HG03439 (cell line): ENCODE measurements around the gene CFAP65.

Source experiments
- ATAC-seq: cut with Tn5 transposase; IDR thresholded peaks from one replicate; pipeline ENCODE4 v1.9.1; 2021; ENCODE audit warnings: mild to moderate bottlenecking, moderate library complexity; ENCODE audit not compliant: unreplicated experiment

The CFAP65 gene

DNA sequence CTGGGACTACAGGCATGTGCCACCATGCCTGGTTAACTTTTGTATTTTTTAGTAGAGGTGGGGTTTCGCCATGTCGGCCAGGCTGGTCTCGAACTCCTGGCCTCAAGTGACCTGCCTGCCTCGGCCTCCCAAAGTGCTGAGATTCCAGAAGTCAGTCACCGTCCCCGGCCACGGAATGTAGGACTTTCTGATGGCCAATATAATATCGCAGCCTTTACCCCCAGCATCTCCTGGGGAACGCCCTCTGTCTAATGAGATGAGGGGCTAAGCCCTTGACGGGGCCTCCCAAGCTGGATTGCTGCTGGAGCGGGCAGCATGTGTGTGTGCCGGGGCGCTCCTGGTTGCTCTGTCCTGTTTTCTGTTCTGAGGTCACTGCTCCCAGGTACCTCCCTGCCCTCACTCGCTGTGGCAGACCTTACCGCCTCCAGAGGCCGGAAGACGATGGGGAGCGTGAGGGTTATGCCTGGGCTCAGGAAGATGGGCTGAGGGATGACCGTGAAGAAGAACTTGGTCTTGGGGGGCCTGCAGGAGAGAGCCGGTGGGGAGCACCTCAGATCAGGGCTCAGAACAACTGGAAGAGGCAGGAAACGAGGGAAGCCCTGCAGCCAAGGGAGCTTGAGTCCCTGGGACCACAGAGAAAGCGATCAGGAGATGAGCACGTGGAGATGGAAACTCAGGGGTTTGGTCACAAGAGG, 9.1 kb downstream of the CFAP65 start:
- no peak for ATAC-seq

DNA sequence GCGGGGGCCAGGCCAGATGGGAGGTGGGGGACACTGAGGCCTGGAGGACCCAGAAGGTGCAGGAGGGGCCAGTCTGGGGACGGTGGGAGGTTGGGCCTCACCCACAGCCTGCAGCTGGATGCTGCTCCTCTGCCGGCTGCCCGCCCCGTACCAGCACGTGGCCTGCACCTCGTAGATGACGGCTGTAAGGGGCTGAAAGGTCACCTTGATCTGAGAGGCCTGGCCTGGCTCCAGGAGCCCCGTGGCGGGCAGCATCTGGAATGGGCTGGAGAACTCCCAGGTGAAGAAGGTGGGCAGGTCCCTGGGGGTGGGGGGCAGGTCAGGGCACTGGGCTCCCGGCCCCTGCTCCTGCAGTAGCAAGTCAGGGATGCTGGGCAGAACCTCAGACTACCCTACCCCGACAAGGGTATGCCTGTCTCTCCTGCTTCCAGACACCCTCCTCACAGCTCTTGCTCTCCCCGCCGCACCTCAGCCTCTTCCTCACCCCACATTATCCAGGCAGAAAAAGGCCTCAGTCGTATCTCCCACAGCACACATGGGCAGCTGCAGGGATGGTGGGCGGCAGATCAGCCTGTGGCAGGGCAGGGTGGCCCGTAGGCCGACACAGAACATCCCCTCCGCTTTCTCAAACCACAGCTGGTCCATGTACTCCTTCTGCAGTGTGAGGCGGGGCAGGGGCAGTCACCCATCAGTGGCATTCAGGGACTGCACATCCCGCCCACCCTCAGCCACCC, 10.1 kb downstream of the CFAP65 start:
- ATAC-seq: no peak

DNA sequence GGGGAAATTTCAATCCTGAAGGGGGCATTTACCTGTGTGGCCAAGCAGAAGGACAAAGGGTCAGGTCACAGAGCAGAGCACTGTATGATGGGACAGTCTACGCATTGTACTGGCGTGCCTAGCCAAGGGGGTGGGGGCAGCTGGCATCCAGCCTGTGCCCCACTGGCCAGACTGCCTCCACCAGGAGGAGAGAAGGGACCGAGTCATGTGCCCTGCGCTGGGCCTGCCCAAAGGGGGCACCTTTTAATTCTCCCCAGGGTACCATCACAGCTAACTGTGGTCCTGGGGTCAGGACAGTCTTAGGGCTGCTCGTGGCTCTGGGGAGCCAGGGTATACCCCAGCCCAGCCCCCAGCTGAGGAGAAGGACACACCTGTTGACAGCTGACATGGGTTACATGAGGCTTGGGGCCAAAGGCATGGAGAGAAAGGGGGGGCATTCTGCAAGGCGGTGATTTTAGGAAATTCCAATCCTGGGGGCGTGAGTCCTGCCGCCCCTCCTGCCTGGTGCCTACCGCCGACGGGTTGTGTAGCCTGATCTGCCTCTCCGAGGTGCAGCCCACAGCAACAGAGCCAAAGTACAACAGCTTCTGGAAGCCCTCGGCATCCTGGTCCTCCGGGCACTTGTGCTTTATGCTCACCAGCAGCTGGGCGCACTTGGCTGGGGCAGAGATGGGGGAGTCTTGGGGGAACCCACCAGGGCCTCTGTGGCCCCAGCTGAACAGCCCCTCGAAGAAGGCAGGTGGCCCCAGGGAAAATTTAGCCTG, 11.0 kb downstream of the CFAP65 start:
- ATAC-seq: no peak

DNA sequence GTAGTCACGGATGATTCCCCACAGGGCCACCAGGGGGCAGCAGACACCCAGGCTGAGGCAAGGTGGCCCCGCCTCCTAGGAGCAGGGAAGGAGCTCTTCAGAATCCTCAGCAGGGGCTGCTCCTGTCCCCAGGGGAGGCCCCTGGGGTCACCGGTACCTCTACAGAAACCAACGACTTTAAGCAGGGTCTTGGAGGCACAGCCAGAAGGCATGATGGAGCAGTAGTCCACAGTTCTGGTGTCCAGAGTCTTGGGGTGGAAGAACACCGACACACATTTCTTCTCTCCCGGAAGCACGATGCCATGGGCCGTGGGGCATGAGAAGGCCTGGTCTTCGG, 11.5 kb downstream of the CFAP65 start:
- ATAC-seq: peak; percentile 52

DNA sequence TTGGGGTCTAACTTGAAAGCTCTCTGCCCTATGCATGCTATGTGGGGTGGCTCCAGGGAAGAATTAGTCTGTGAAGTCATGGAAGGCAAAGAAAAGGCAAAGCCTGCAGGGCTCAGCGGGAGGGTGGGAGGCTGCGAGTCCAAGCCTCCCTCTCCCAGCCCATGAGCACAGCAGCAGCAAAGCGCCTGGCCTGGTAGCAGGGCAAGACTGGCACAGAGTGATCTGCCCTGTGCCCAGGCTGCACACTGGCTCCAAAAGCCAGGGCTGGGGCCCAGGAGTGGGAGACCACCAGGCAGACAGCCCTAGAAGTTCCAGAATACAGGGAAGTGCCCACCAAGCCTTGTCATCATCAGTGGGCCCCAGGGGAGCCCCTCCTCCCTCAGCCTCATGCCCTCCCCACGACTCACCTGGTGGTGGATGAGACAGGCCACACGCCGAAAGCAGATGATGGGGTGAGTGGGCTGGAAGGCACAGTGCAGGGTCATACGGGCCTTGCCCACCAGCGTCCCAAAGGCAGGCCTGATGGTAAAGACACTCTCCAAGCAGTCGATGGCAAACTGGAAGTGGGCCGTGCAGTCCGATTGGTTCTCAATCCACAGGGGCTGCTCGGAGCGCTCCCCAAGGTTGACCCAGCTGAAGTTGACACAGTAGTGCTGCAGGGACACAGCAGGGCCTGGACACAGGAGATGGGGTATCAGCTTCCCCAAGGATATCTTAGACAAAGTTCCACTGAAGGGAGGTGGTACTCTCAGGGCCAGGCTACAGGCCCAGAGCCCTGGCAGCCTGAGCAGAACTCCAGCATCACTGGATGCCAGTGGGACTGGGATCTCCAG, 12.1 kb downstream of the CFAP65 start:
- ATAC-seq: no peak

DNA sequence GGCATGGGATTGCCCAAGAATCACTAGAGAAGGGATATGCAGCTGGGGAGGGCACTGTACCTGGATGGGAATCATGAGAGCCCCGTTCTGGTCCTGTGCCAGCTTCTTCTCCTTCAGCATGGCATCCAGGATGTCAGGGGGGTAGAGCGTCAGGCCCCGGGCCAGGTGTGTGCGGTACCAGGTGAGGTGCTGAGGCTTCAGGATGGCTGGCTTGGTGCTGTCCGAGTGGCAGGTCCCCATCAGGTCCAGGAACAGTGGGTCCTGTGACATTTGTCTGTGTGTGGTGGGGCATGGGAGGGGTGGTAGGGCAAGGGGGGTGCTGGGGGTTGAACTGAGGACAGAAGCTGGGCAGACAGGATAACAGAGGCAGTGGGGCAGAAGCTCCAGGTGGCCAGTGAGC, 13.2 kb downstream of the CFAP65 start:
- no peak for ATAC-seq

DNA sequence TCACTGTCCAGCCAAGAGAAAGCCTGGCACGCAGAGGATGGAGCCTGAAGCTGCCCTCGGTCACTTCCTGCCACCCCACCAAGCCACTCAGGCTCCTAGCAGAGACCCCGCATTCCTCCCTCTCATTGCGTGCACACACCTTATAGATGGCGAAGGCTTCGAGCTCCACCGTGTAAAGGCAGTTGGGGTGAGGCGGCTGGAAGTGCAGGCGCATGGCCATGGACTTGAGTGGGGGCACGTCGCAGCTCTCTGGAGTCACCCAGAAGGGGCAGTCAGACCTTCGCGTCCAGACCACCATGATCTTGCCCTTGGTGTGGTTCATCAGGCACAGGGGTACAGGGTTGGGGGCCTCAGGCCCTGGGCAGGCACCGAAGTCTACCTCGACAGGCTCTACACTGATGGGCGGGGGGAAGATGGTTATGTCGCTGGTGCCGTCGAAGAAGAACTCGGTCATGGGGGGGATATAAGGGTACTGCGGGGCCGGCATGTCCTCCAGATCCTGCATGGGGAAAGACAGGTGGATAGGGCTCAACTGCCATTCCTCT, 13.7 kb downstream of the CFAP65 start:
- ATAC-seq: no peak

DNA sequence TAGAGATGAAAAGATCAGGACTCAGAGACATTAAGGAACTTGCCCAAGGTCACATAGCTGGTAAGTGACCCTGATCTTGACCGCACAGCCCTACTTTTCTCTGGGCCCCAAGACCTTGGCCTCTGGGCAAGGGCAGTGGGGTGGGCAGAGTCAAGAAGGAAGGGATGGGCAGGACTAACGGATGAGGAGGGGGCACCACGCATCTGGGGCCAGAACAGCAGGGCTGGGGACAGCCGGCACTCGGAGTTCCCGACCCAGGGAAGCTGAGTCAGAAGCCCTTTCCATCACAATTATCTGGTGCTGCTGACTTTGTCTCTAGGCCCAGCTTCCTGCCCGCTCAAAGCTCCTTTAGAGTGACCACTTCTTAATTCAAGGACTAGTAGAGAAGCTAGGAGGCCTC, 14.4 kb downstream of the CFAP65 start:
- ATAC-seq: no peak

DNA sequence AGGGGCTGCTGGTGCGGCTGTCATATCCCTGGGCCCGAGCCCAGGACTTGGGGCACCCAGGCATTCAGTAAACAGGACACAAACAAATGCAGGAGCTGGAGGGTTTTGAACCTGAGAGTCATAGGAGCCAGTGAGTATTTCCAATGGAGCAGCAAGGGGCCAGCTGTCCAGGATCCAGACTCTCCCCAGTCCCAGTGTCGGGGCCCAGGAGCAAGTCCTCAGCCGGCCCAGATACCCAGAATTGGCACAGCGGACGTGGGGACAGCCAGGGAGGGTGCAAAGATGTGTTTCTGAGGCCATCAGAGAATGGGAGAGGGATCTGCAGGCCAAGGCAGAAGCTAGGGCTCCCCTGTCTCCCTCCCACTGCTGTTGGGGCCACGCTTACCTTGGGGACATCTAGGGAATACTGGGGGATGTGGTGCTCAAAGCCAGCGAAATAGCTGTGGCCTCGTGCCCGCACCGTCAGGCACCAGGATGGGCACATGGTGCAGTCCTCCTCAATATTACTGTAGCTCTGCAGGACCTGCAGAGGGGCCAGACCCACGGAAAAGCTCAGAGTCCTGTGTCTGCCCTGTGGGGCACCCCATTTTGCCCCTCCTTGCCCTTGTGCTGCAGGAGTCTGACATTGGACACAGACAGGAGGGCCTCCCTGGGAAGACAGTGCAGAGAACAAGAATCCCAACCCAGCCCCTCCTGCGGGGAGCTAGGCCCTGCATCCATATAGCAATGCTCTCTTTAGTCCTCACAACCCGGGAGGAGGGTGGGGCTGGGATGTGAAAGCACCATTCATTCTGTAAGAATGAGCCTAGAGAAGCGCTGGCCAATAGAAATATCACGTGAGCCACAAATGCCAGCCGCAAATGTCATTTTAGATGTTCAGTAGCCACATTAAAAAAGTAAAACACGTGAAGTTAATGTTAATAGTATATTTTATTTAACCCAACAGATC, 15.4 kb downstream of the CFAP65 start:
- no peak for ATAC-seq

DNA sequence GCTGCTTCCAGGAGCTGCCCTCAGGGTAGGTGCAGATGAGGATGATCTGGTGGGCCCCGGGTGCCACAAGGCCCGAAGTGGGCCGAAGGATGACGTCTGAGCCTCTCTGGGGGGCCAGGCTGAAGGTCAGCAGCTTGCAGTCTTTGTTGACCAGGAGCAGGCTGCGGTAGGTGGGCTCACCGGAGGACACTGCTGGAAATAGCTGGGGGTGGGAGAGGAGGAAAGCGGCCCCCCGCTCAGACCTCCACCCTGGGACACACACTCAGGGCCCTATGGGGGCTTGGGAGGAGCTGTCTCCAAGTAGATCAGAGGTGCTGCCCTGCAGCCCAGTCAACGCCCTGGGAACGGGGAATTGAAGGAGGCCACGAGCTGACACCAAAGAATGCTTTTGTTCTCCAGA, 17.3 kb downstream of the CFAP65 start:
- no peak for ATAC-seq

DNA sequence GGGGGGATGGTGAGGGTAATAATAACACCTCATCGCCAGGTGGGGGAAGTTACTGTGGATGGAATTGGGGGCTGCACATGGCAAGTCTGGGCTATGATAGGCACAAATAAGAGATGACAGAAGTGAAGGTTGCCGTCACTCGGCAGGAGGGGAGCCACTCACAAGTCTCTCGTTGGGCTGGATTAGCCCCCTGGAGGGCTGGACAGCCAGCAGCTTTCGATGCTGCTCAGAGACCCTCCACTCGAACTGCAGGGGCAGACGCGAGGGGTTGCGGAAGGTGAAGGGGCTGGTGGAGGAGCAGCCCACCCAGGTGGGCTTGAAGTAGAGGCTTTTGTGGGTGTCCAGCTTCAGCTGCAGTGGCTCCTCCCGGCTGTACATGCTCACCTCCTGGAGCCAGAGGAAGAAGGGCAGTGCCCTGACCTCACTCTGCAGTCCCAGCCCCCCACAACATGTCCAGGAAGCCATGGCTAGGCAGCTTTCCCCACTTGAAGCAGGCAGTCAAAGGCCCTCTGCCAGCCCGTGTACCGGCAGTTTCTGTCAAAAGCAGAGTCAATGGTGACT, 18.2 kb downstream of the CFAP65 start:
- no peak for ATAC-seq

DNA sequence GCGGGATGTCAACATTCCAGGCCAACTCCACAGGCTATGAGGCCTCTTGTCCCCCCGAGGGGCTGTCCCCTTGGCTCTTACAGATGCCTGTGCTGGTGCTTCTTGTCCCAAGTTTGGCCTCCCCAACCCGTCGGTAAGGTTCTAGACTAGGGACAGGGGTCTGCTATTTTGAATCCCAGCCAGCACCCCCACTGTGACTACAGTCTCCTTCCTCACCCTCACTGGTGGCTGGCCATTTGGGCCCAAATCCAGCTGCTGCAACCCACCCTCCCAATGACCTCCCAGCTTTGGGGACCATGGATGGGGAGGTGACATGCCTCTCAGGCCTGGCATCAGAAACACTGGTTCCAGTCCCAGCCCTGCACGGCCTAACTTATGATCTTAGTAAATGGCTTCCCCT, 18.7 kb downstream of the CFAP65 start:
- no peak for ATAC-seq

DNA sequence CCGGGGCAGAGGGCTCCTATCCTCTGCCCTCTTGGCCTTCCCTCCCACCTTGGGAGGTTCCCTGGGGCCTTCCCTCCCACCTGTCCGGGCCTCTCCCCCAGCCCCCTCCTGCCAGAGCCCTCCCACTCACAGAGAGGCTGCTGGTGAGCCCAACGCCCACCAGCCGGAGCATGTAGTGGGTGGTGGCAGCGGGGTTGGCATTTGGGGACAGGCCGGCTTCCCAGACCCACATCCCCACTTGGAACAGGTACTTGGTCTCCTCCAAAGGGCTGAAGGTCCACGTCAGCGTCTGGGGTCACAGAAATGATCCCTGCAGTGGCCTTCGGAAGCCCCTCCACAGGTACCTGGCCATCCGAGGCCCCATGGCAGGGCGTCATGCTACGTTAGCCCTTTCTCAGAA, 19.3 kb downstream of the CFAP65 start:
- ATAC-seq: no peak

DNA sequence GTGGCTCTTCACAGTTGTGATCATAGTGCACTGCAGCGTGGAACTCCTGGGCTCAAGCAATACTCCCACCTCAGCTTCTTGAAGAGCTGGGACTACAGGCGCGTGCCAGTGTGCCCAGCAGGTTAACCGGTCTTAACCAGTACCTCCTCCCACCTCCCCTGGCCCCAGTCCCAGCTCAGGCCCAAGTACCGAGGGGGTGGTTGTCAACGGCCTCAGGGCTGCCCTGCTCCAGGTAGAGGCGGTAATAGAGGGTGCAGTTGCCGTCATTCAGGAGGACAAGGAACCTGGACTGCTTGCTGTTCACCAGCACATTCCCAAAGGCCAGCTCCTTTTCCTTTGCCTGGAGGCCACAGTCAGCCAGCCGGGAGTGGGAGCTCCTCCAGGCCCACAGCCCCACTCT, 19.7 kb downstream of the CFAP65 start:
- no peak for ATAC-seq

DNA sequence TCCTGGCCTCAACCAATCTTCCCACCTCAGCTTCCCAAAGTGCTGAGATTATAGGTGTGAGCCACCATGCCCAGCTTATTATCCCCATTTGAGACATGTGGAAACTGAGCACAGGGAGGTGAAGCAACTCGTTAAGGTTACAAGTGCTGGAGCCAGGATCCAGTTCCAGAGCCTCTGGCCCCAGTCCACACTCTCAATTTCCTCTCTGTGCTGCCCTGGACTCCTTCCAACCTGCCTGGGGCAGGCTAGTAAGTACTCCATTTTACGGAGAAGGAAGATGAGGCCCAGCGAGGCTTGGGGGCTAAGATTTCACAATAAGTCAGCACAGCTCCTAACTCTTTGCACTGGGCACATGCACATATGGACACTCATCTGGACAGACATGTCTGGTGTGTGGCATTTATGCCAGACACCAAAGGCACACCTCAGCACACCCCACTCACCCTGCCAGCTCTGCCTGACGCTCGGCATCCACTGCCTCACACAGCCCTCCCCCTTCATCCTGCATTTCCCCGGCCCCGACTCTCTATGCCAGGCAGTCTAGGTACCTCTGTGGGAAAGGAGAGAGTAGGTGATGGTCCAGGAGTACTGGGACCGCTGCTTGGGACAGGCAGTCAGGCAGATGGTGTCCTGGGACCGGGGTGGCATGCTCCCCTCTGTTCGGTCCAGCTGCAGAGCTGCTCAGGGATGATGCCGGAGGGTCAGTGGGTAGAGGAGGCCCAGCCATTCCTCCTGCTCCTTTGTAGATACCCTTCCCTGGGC, 20.5 kb downstream of the CFAP65 start:
- ATAC-seq: no peak

DNA sequence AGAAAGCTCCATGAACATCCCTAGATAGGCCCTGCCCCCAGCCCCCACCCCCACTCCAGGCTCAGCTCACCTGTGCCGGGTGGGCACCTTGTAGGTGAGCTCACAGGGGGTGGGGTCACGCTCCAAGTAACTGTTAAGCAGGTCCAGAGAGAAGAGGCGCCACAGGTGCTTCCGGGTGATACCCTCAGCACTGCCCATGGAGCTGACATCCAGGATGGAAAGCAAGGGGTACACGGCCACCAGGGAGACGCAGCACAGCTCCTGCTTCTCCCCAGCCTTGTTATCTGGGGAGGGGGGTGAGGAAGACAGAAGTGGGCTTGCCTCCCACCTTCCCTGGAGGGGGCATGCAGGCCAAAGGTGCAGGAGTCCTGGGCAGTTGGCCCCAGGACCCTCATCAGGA, 21.9 kb downstream of the CFAP65 start:
- ATAC-seq: no peak

DNA sequence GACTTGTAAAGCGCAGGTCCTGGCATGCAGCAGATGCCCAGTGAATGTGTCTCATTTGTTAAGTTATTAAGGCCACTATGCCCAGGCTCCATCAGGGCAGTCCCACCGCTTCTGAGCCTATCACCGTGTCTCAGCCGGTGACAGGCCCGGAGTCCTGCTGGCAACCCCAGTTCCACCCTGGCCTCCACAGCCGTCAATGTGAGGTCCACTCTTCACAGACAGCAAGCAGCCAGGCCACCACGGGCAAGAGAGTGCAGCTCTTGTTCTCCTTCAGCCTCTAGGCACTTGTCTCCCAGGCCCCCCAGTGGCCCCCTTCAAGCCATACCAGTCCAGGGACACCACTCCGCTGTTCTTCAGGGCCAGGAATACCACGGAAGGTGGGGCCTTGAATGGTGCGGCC, 22.6 kb downstream of the CFAP65 start:
- no peak for ATAC-seq

DNA sequence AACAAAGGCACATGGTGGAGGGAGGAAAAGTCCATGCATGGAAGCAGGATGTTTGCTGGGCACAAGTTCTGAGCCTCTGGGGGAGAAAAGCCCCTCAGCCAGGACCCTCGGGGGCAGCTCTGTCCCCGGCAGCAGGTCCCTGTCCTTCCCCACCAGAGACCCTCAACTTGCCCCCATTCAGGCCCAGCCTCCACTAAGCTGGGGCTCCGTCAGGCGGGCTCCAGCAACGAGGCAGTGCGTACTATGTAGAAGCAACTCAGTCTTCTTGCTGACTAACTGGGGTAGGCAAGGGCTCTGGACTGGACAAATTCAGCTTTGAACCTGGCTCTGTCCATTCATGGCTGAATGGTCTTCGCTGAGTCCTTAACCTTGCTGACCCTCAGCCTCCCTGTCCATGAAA, 23.0 kb downstream of the CFAP65 start:
- ATAC-seq: no peak
